HUES64 (cell line): ENCODE measurements around the gene FUT3. TPM values are rescaled to one million over a fixed set of nuclear protein-coding genes. Genes with fewer than 3 reads are reported as not detected.

Source experiments
- H3K27ac ChIP-seq: 2 replicates; pipeline ENCODE4 v1.7.0; 2013; ENCODE audit warnings: low read depth, low read length, inconsistent platforms
- H3K27me3 ChIP-seq: 2 replicates; pipeline ENCODE4 v1.6.1; 2013; ENCODE audit warnings: mild to moderate bottlenecking, low read length; ENCODE audit not compliant: insufficient read depth
- H3K36me3 ChIP-seq: 2 replicates; pipeline ENCODE4 v1.6.1; 2013; ENCODE audit warnings: mild to moderate bottlenecking, low read length; ENCODE audit not compliant: insufficient read depth
- H3K4me1 ChIP-seq: 2 replicates; pipeline ENCODE4 v1.6.1; 2013; ENCODE audit warnings: mild to moderate bottlenecking, low read length, moderate library complexity; ENCODE audit not compliant: insufficient read depth
- H3K4me3 ChIP-seq: 2 replicates; pipeline ENCODE4 v1.5.1; 2013; ENCODE audit warnings: mild to moderate bottlenecking, low read length, moderate library complexity
- H3K9ac ChIP-seq: 2 replicates; pipeline ENCODE4 v1.6.1; 2013; ENCODE audit warnings: mild to moderate bottlenecking, low read depth, low read length
- H3K9me3 ChIP-seq: 2 replicates; pipeline ENCODE4 v1.6.1; 2013; ENCODE audit warnings: low read depth, low read length; ENCODE audit not compliant: insufficient read depth
- whole genome bisulfite sequencing: fragments of 150-250, 120-280 bp; methylation state at CpG from one replicate; pipeline ENCODE4 v1.1.7; 2013; ENCODE audit warnings: missing lambda C conversion rate; 5-methylcytosine and 5-hydroxymethylcytosine counted together
- polyA plus RNA-seq, 2 experiments: library from polyadenylated mRNA; stranded (reverse); fragments of 50-300 nt; gene quantifications; one replicate each; pipeline ENCODE4 v1.2.3, GENCODE V29; 2013

FUT3 gene
- polyA plus RNA-seq (2013, experiment 1 of 2), result not detected
- not detected for polyA plus RNA-seq (2013, experiment 2 of 2)

- WGBS, result 88% methylated on average over 10 of the region's 10 CpGs
- Histone ChIP-seq H3K27me3 (0 out of 2 replicates have a peak, but pooled peaks cover under 1% of the 10 kb centered on the region), H3K4me3 (no peak within 1 kb of the TSS)
These were observed at the start of gene FUT3 for GRCh38 chr19:5851302-5851701. Gene FUT3 (minus strand): TSS chr19:5851449.

GRCh38 chr19:5900976-5901375 is 49.7 kb upstream of the FUT3 start:
- Histone ChIP-seq H3K27me3 (no peaks in the 10 kb centered on the region), H3K27ac (no peak overlapping the region), H3K36me3 (peaks cover 23% of the 10 kb centered on the region), H3K9ac (no peak overlapping the region), H3K9me3 (no peaks in the 10 kb centered on the region), H3K4me3 (no peak overlapping the region), H3K4me1 (no peaks in the 10 kb centered on the region)
- WGBS, result 97% methylated on average over 8 of the region's 8 CpGs

More at GRCh38 chr19:5851302-5851701, at the start of gene FUT3:
- Histone ChIP-seq H3K36me3 (no peaks in the 10 kb centered on the region), H3K4me1 (no peaks in the 10 kb centered on the region), H3K27ac (no peak within 1 kb of the TSS), H3K9me3 (0 out of 2 replicates have a peak, but pooled peaks cover 3% of the 10 kb centered on the region), H3K9ac (no peak within 1 kb of the TSS)

- H3K36me3 ChIP-seq, result peaks cover 33% of the 10 kb centered on the region
- no peaks in the 10 kb centered on the region for H3K4me1 ChIP-seq
- no peak overlapping the region for H3K27ac ChIP-seq
- H3K9me3 ChIP-seq, result no peaks in the 10 kb centered on the region
- 97% methylated on average over 13 of the region's 13 CpGs for WGBS
- no peaks in the 10 kb centered on the region for H3K27me3 ChIP-seq
- H3K9ac ChIP-seq, result no peak overlapping the region
- H3K4me3 ChIP-seq, result no peak overlapping the region
These were observed 48.7 kb upstream of the FUT3 start for GRCh38 chr19:5899728-5900526.

GRCh38 chr19:5897189-5897969 is 46.1 kb upstream of the FUT3 start:
- no peaks in the 10 kb centered on the region for H3K9me3 ChIP-seq
- no peak overlapping the region for H3K4me3 ChIP-seq
- 92% methylated on average over 30 of the region's 30 CpGs for WGBS
- H3K4me1 ChIP-seq, result no peaks in the 10 kb centered on the region
- no peaks in the 10 kb centered on the region for H3K27me3 ChIP-seq
- peaks cover 36% of the 10 kb centered on the region for H3K36me3 ChIP-seq
- H3K27ac ChIP-seq, result no peak overlapping the region
- H3K9ac ChIP-seq, result no peak overlapping the region

- Histone ChIP-seq H3K4me3 (no peak overlapping the region), H3K27ac (no peak overlapping the region), H3K9me3 (no peaks in the 10 kb centered on the region), H3K27me3 (no peaks in the 10 kb centered on the region), H3K36me3 (peaks cover 36% of the 10 kb centered on the region), H3K9ac (no peak overlapping the region), H3K4me1 (no peaks in the 10 kb centered on the region)
- 94% methylated on average over 29 of the region's 29 CpGs for WGBS
These were observed 45.3 kb upstream of the FUT3 start for GRCh38 chr19:5896365-5897076.

- Histone ChIP-seq H3K27ac (no peak overlapping the region), H3K36me3 (peaks cover 31% of the 10 kb centered on the region), H3K9me3 (no peaks in the 10 kb centered on the region), H3K4me3 (no peak overlapping the region), H3K9ac (no peak overlapping the region), H3K4me1 (no peaks in the 10 kb centered on the region), H3K27me3 (no peaks in the 10 kb centered on the region)
- WGBS, result 90% methylated on average over 8 of the region's 8 CpGs
These were observed 44.6 kb upstream of the FUT3 start for GRCh38 chr19:5895890-5896289.

GRCh38 chr19:5895409-5895808 is 44.2 kb upstream of the FUT3 start:
- WGBS, result 86% methylated on average over 15 of the region's 15 CpGs
- H3K36me3 ChIP-seq, result peaks cover 28% of the 10 kb centered on the region
- H3K9ac ChIP-seq, result no peak overlapping the region

GRCh38 chr19:5894704-5895349 is 43.6 kb upstream of the FUT3 start:
- peaks cover 22% of the 10 kb centered on the region for H3K36me3 ChIP-seq

More at GRCh38 chr19:5895409-5895808, 44.2 kb upstream of the FUT3 start:
- no peak overlapping the region for H3K4me3 ChIP-seq
- no peaks in the 10 kb centered on the region for H3K4me1 ChIP-seq
- H3K9me3 ChIP-seq, result no peaks in the 10 kb centered on the region
- no peak overlapping the region for H3K27ac ChIP-seq
- H3K27me3 ChIP-seq, result no peaks in the 10 kb centered on the region

GRCh38 chr19:5893907-5894703 is 42.9 kb upstream of the FUT3 start:
- Histone ChIP-seq H3K4me3 (no peak overlapping the region), H3K9me3 (no peaks in the 10 kb centered on the region), H3K4me1 (no peaks in the 10 kb centered on the region), H3K27me3 (no peaks in the 10 kb centered on the region), H3K27ac (no peak overlapping the region), H3K36me3 (peaks cover 22% of the 10 kb centered on the region), H3K9ac (no peak overlapping the region)
- WGBS, result 88% methylated on average over 28 of the region's 28 CpGs

More at GRCh38 chr19:5894704-5895349, 43.6 kb upstream of the FUT3 start:
- H3K4me3 ChIP-seq, result no peak overlapping the region
- no peaks in the 10 kb centered on the region for H3K27me3 ChIP-seq
- H3K9me3 ChIP-seq, result no peaks in the 10 kb centered on the region
- H3K27ac ChIP-seq, result no peak overlapping the region
- H3K9ac ChIP-seq, result no peak overlapping the region
- no peaks in the 10 kb centered on the region for H3K4me1 ChIP-seq
- 96% methylated on average over 28 of the region's 28 CpGs for WGBS

- H3K4me1 ChIP-seq, result no peaks in the 10 kb centered on the region
- H3K27ac ChIP-seq, result no peak overlapping the region
- H3K27me3 ChIP-seq, result no peaks in the 10 kb centered on the region
- peaks cover 22% of the 10 kb centered on the region for H3K36me3 ChIP-seq
- H3K4me3 ChIP-seq, result no peak overlapping the region
- 79% methylated on average over 13 of the region's 13 CpGs for WGBS
- H3K9me3 ChIP-seq, result no peaks in the 10 kb centered on the region
- H3K9ac ChIP-seq, result no peak overlapping the region
These were observed 42.2 kb upstream of the FUT3 start for GRCh38 chr19:5893296-5893903.
